Breast epithelium (tissue), 4 donors: ENCODE data around the gene KAT7. TPM values are rescaled to one million over a fixed set of nuclear protein-coding genes. Genes with fewer than 3 reads are reported as not detected.
A peak's percentile ranks its signal among the peaks of the same experiment; 100 is the strongest.

Experiments
- DNase-seq, 2 donors: peaks; one replicate each; pipeline ENCODE4 v3.0.0-alpha.2; 2019; ENCODE audit warnings: low spot score in 2 of 2
- H3K27ac ChIP-seq, 2 donors: fragments of 200-600 bp; sonication (generic) in 1 of 2; one replicate each; pipeline ENCODE4 v1.5.1; 2016 to 2019; ENCODE audit warnings: mild to moderate bottlenecking in 1 of 2
- H3K27me3 ChIP-seq, 2 donors: fragments of 200-600 bp; sonication (generic) in 1 of 2; one replicate each; pipeline versions ENCODE4 v1.5.1 to v1.6.0; 2017 to 2019; ENCODE audit warnings: control low read depth in 1 of 2, mild to moderate bottlenecking in 1 of 2
- H3K36me3 ChIP-seq: fragments of 200-600 bp; one replicate; pipeline ENCODE4 v1.5.1; 2019
- H3K4me1 ChIP-seq, 2 donors: fragments of 200-600 bp; sonication (generic); one replicate each; pipeline ENCODE4 v1.5.1; 2016 to 2019; ENCODE audit warnings: control low read depth in 1 of 2
- H3K4me3 ChIP-seq, 3 donors: fragments of 200-600 bp; sonication (generic); 1 replicate in 2 of 3; 2 replicates in 1 of 3; pipeline ENCODE4 v1.5.1; 2016 to 2019; ENCODE audit warnings: mild to moderate bottlenecking in 3 of 3, moderate library complexity in 2 of 3
- H3K9me3 ChIP-seq, 2 donors: fragments of 200-600 bp; sonication (generic) in 1 of 2; one replicate each; pipeline ENCODE4 v1.5.1; 2016 to 2019; ENCODE audit warnings: control low read depth in 1 of 2
- POLR2A ChIP-seq: fragments of 450-650 bp; IDR thresholded peaks from one replicate; pipeline ENCODE4 v1.6.1; 2016; ENCODE audit warnings: antibody characterized with exemption, mild to moderate bottlenecking, moderate library complexity
- POLR2AphosphoS5 ChIP-seq, 3 donors: sonication (generic); formaldehyde crosslinking; IDR thresholded peaks; one replicate each; pipeline ENCODE4 v1.6.1; 2017; ENCODE audit warnings: antibody characterized with exemption in 3 of 3
- intact Hi-C: fragments of 100-400 bp; cut with DNase I; formaldehyde crosslinking; loops from one replicate; pipeline ENCODE4 v1.15.1; 2023; ENCODE audit warnings: low total_unique reads
- total RNA-seq, 3 donors: library from RNA; depleted of rRNA; stranded (reverse); fragments of >200 nt; gene quantifications; one replicate each; pipeline ENCODE4 v1.1.0, GENCODE V29; 2016
- TF ChIP-seq, protein P1 (sequence below), 3 donors: fragments of 450-650 bp; IDR thresholded peaks; one replicate each; pipeline ENCODE4 v1.5.1; 2016 to 2017; ENCODE audit warnings: antibody characterized with exemption in 3 of 3, mild to moderate bottlenecking in 3 of 3, moderate library complexity in 3 of 3

The KAT7 gene
- total RNA-seq, 3 donors from 2014 or later = 37.6 to 57.4 (median 47.2) TPM

DNA sequence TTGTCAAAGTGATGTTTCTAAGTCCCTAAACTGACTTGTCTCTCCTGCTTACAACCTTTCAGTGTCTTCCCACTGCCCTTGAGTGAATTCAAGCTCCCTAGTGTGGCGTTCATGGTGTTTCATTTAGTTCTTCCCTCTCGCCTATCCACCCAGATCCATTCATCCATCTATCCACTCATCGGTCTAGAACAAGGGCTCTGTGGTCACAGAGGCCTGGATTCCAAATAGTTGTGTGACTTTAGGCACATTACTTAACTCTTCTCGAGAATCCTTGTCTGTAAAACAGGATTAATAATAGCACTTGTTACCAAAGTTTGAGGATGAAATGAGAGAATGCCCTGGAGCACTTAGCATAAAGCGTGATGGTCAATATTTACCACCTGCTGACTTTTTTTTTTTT is 60.3 kb downstream of the KAT7 start:
- Histone ChIP-seq H3K27ac (no peak overlapping the region), H3K9me3 (no peaks in the 10 kb centered on the region), H3K27me3 (no peaks in the 10 kb centered on the region), H3K4me3 (no peak overlapping the region), H3K36me3 (no peaks in the 10 kb centered on the region), H3K4me1 (peaks cover 5 to 6% of the 10 kb centered on the region in 2 donors)
- no peak for TF ChIP-seq POLR2A
- no peak for TF ChIP-seq POLR2AphosphoS5 (IDR thresholded peaks at IDR 0.05)
- TF ChIP-seq, protein P1, sequence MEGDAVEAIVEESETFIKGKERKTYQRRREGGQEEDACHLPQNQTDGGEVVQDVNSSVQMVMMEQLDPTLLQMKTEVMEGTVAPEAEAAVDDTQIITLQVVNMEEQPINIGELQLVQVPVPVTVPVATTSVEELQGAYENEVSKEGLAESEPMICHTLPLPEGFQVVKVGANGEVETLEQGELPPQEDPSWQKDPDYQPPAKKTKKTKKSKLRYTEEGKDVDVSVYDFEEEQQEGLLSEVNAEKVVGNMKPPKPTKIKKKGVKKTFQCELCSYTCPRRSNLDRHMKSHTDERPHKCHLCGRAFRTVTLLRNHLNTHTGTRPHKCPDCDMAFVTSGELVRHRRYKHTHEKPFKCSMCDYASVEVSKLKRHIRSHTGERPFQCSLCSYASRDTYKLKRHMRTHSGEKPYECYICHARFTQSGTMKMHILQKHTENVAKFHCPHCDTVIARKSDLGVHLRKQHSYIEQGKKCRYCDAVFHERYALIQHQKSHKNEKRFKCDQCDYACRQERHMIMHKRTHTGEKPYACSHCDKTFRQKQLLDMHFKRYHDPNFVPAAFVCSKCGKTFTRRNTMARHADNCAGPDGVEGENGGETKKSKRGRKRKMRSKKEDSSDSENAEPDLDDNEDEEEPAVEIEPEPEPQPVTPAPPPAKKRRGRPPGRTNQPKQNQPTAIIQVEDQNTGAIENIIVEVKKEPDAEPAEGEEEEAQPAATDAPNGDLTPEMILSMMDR (IDR thresholded peaks at IDR 0.05) = no peak
- no peak for DNase-seq
- intact Hi-C loops = no loop called here

DNA sequence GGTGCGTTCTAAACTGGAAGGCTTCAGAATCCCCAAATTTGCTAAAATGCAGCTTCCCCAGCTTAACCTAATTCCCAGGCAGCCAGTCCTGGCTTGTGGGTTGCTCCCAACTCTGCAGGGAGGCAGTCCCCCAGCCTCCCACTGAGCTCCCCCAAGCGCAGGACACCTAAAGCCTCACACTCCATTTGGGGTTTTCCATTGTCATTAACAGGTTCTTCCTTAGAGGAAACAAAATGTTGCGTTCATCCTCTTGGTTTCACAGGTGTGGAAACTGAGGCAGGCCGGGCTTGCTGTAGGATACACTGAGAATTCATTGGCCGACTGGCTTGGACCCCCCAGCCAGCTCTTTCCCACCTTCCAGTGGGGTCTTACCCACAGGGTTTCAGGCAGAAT is 61.7 kb downstream of the KAT7 start:
- Histone ChIP-seq H3K27ac (no peak overlapping the region), H3K9me3 (no peaks in the 10 kb centered on the region), H3K4me3 (no peak overlapping the region), H3K4me1 (peaks cover 5 to 6% of the 10 kb centered on the region in 2 donors), H3K36me3 (no peaks in the 10 kb centered on the region), H3K27me3 (no peaks in the 10 kb centered on the region)
- intact Hi-C loops = loop anchor here (10.0 kb wide), 2 partner anchors 145 to 275 kb away; partner anchors contain the start of genes NXPH3 and SLC35B1
- no peak for DNase-seq
- TF ChIP-seq POLR2A (no peak), POLR2AphosphoS5 (IDR thresholded peaks at IDR 0.05) (no peak)
- TF ChIP-seq, protein P1 (IDR thresholded peaks at IDR 0.05) = no peak

DNA sequence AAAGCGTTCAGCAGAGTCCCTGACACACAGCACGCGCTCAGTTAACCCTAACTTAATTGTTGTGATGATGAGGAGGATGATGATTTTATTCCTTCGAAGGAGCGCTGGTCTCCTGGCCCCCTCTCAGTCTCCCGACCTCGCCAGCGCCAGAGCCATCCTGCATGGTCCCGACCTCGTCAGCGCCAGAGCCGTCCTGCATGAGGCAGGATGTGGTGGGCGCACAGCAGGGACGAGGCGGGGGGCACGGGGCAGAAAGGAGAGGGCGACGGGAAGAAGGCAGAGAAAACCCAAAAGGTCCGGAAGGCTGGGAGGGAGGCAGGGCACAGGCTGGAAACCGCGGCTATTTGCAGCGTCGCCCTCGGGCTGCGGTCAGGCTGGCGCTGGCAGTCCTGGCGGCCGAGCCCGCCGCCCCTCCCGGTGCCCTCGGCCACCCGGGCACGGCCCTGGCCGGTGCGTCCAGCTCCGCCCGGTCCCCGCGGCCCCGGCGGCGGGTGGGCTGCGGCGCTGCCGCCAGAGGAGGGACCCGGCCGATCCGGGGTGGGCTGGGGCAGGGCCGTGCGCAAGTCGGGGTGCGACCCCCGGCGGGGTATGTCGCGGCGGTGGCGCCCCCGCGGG is 62.4 kb downstream of the KAT7 start:
- intact Hi-C loops = loop anchor here (10.0 kb wide), 2 partner anchors 146 to 276 kb away; partner anchors contain the start of genes NXPH3 and SLC35B1
- Histone ChIP-seq H3K4me3 (peak overlapping the region; percentile 50 to 75 (median 63)), H3K27ac (peak overlapping the region; percentile 29 to 52), H3K27me3 (no peaks in the 10 kb centered on the region), H3K9me3 (no peaks in the 10 kb centered on the region), H3K4me1 (peaks cover 5 to 6% of the 10 kb centered on the region in 2 donors), H3K36me3 (no peaks in the 10 kb centered on the region)
- TF ChIP-seq POLR2A (no peak), POLR2AphosphoS5 (IDR thresholded peaks at IDR 0.05) (no peak)
- TF ChIP-seq, protein P1 (IDR thresholded peaks at IDR 0.05) = no peak
- DNase-seq = no peak

DNA sequence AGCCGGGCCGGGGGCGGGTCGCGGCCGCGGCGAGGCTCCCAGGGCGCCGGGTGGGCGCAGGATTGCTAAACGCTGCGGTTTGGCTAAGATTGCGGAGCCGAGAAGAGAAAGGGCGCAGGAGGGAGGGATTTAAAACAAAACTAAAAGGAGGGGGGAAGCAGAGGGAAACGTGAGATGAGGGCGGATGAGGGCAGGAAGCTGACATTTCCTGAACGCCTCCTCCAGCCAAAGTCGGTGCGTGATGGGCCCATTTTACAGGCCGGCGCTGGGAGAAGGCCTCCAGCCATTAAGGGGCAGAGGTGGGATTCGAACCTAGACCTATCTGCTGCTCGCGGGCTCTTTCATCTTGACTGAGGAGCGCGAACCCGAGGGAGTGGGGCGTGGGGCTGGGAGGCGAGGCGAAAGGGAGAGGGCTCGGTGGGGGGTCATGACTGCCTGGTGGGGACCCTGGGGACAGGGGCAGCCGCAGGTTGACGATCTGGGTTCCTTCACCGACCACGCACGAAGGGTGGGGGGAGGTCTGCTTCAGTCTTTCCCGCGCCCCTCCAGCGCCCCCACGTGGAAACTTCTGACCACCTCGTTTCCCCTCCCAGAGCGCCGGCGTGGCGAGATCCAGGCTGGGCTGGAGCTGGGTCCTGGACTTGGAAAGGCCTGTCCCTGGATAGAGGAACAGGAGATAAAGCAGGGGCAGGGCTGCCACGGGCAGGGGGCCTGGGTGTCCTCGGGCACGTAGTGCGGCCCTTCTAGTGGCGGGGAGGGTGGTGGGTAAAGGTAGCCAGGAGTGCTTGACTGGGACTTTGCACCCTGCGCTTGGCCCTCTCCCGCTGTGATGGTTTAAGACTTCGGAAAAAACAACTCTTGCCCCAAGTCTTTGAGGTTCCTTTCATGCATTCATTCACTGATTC is 63.2 kb downstream of the KAT7 start:
- no peaks in the 10 kb centered on the region for H3K36me3 ChIP-seq
- H3K4me1 ChIP-seq = peaks cover 5 to 6% of the 10 kb centered on the region in 2 donors
- peak overlapping the region; percentile 50 to 75 (median 63) for H3K4me3 ChIP-seq
- peak overlapping the region; percentile 29 to 52 for H3K27ac ChIP-seq
- H3K9me3 ChIP-seq = no peaks in the 10 kb centered on the region
- H3K27me3 ChIP-seq = no peaks in the 10 kb centered on the region
- TF ChIP-seq POLR2AphosphoS5 (IDR thresholded peaks at IDR 0.05) = no peak
- TF ChIP-seq, protein P1 (IDR thresholded peaks at IDR 0.05) = peak; percentile 60 to 66 (median 61)
- peak; percentile 40 to 72 for DNase-seq
- intact Hi-C loops = loop anchor here (10.0 kb wide), 2 partner anchors 147 to 277 kb away; partner anchors contain the start of genes NXPH3 and SLC35B1
